Activated CD8-positive, alpha-beta T cell treated with anti-CD3 and anti-CD28 coated beads for 36 hours (primary cell): ENCODE measurements around the gene UTP4. TPM values are rescaled to one million over a fixed set of nuclear protein-coding genes. Genes with fewer than 3 reads are reported as not detected.

Experiments
- ATAC-seq: fragments of 200-7000 bp; cut with Tn5 transposase; one replicate; pipeline ENCODE4 v1.10.0; 2021; ENCODE audit warnings: mild to moderate bottlenecking, moderate library complexity
- CTCF ChIA-PET: fragments of 350-600 bp; sonication (Branson Sonifier 250); formaldehyde crosslinking; loops from one replicate; lab custom pipeline; 2021; ENCODE audit warnings: antibody characterized with exemption; lab: Charles Lee
- POLR2A ChIA-PET: fragments of 350-600 bp; sonication (Branson Sonifier 250); formaldehyde crosslinking; loops from one replicate; lab custom pipeline; 2021; ENCODE audit warnings: antibody characterized with exemption; lab: Charles Lee
- DNase-seq: peaks from one replicate; pipeline ENCODE4 v3.0.0-alpha.2; 2020
- H3K27ac Mint-ChIP-seq: one replicate; pipeline ENCODE4 v1.8.0; 2021; ENCODE audit warnings: mild to moderate bottlenecking, mixed read lengths
- H3K27me3 Mint-ChIP-seq: one replicate; pipeline ENCODE4 v1.8.0; 2021; ENCODE audit warnings: mixed read lengths
- H3K36me3 Mint-ChIP-seq: one replicate; pipeline ENCODE4 v1.8.0; 2021; ENCODE audit warnings: low read depth, mixed read lengths
- H3K4me1 Mint-ChIP-seq: one replicate; pipeline ENCODE4 v1.8.0; 2021; ENCODE audit warnings: low read depth, mixed read lengths
- H3K4me3 Mint-ChIP-seq: one replicate; pipeline ENCODE4 v1.8.0; 2021; ENCODE audit warnings: mild to moderate bottlenecking, moderate library complexity, mixed read lengths
- H3K9me3 Mint-ChIP-seq: one replicate; pipeline ENCODE4 v1.8.0; 2021; ENCODE audit warnings: mixed read lengths
- intact Hi-C: fragments of 100-400 bp; cut with micrococcal nuclease; formaldehyde crosslinking; loops from one replicate; pipeline ENCODE4 v1.10.0; 2022
- total RNA-seq, 2 experiments: library from RNA; stranded (reverse); gene quantifications; one replicate each; pipeline ENCODE4 v1.2.3, GENCODE V29; 2021
- TF ChIP-seq, protein P1 (sequence below): fragments of 200-600 bp; IDR thresholded peaks from one replicate; pipeline ENCODE4 v1.8.0; 2022; ENCODE audit warnings: antibody characterized with exemption, mild to moderate bottlenecking

Gene UTP4
- total RNA-seq, 2 experiments from 2014 or later = 112 to 121 TPM

DNA sequence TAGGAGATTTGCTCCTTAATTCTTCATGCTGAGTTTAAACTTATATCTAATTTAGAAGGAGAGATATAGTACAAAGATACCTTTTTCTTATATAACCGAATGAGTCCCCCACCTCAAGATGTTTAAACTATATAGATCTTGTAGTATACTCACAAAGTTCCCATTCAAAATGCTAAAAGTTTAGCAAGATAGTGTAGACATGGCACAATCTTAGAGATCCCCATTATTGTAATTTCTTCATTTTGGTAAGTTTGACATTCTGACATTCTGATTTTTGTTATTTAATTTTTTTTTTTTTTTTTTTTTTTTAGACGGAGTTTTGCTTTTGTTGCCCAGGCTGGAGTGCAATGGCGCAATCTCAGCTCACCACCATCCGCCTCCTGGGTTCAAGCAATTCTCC is 77.3 kb downstream of the UTP4 start:
- TF ChIP-seq, protein P1, sequence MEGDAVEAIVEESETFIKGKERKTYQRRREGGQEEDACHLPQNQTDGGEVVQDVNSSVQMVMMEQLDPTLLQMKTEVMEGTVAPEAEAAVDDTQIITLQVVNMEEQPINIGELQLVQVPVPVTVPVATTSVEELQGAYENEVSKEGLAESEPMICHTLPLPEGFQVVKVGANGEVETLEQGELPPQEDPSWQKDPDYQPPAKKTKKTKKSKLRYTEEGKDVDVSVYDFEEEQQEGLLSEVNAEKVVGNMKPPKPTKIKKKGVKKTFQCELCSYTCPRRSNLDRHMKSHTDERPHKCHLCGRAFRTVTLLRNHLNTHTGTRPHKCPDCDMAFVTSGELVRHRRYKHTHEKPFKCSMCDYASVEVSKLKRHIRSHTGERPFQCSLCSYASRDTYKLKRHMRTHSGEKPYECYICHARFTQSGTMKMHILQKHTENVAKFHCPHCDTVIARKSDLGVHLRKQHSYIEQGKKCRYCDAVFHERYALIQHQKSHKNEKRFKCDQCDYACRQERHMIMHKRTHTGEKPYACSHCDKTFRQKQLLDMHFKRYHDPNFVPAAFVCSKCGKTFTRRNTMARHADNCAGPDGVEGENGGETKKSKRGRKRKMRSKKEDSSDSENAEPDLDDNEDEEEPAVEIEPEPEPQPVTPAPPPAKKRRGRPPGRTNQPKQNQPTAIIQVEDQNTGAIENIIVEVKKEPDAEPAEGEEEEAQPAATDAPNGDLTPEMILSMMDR = no peak
- no peak for ATAC-seq
- no peaks in the 10 kb centered on the region for H3K36me3 Mint-ChIP-seq
- H3K27me3 Mint-ChIP-seq = no peaks in the 10 kb centered on the region
- H3K27ac Mint-ChIP-seq = no peak overlapping the region
- H3K4me1 Mint-ChIP-seq = peaks cover 6% of the 10 kb centered on the region
- H3K9me3 Mint-ChIP-seq = no peaks in the 10 kb centered on the region
- ChIA-PET POLR2A (interaction anchor here (0.8 kb wide), 1 partner anchor 77 kb away, joined by 3 read pairs; no protein-coding TSS in a partner anchor), CTCF (interaction anchor here (1.6 kb wide), 1 partner anchor 9 kb away, joined by 5 read pairs; no protein-coding TSS in a partner anchor)
- DNase-seq = no peak
- intact Hi-C loops = no loop called here
- H3K4me3 Mint-ChIP-seq = no peak overlapping the region

DNA sequence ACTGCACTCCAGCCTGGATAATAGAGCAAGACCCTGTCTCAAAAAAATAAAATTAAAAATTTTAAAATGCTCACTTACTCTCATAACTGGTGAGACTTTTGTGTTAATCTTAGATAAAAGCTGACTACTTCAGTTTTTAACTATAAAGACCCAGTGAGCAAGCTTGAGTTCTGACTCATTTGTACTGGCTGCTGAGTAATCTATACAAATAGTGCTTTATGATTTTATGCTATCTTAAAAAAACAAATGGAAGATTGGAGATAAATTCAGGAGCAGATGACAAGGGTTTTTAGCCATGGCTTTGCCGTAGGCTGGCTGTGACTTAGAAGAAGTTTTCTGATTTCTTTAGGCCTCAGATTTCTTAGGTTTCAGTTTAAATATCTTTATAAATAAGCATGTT is 85.0 kb downstream of the UTP4 start:
- no peak for DNase-seq
- CTCF ChIA-PET = interaction anchor here (0.7 to 1.8 kb wide), 2 partner anchors 11 to 484 kb away, joined by 3 to 4 read pairs; no protein-coding TSS in a partner anchor

More for the DNA sequence above, 85.0 kb downstream of the UTP4 start:
- no peak overlapping the region for H3K4me3 Mint-ChIP-seq
- H3K27me3 Mint-ChIP-seq = no peaks in the 10 kb centered on the region
- intact Hi-C loops = no loop called here
- POLR2A ChIA-PET = no interaction called here
- no peaks in the 10 kb centered on the region for H3K36me3 Mint-ChIP-seq
- no peak overlapping the region for H3K27ac Mint-ChIP-seq
- peaks cover 7% of the 10 kb centered on the region for H3K4me1 Mint-ChIP-seq
- no peak for ATAC-seq
- TF ChIP-seq, protein P1 = no peak
- H3K9me3 Mint-ChIP-seq = no peaks in the 10 kb centered on the region

Other genes with a start within 250 kb of the UTP4 start
- gene HAS3, start 27.0 kb upstream of the UTP4 start, total RNA-seq = under 1 TPM; 0.11 to 0.43 TPM
- gene CHTF8, start 61 bp upstream of the UTP4 start, total RNA-seq = 100 to 1,000 TPM; 111 to 115 TPM
- 10 to 100 TPM; 11.8 to 13.0 TPM for gene SNTB2, start 54.5 kb downstream of the UTP4 start, total RNA-seq
- gene VPS4A, start 178.7 kb downstream of the UTP4 start, total RNA-seq = 10 to 100 TPM; 30.5 to 31.2 TPM
- 10 to 100 TPM; 16.1 to 19.5 TPM for gene PDF, start 197.9 kb downstream of the UTP4 start, total RNA-seq
- 10 to 100 TPM; 26.0 to 27.4 TPM for gene COG8, start 206.9 kb downstream of the UTP4 start, total RNA-seq
- 10 to 100 TPM; 37.7 to 41.8 TPM for gene NIP7, start 207.1 kb downstream of the UTP4 start, total RNA-seq
- 1 to 10 TPM; 1.2 to 2.2 TPM for gene TMED6, start 219.1 kb downstream of the UTP4 start, total RNA-seq